GM18520 (cell line): ENCODE results near the gene TMEM121B.

Source experiments
- ATAC-seq: cut with Tn5 transposase; IDR thresholded peaks from one replicate; pipeline ENCODE4 v1.9.1; 2021; ENCODE audit not compliant: unreplicated experiment

Gene TMEM121B

DNA sequence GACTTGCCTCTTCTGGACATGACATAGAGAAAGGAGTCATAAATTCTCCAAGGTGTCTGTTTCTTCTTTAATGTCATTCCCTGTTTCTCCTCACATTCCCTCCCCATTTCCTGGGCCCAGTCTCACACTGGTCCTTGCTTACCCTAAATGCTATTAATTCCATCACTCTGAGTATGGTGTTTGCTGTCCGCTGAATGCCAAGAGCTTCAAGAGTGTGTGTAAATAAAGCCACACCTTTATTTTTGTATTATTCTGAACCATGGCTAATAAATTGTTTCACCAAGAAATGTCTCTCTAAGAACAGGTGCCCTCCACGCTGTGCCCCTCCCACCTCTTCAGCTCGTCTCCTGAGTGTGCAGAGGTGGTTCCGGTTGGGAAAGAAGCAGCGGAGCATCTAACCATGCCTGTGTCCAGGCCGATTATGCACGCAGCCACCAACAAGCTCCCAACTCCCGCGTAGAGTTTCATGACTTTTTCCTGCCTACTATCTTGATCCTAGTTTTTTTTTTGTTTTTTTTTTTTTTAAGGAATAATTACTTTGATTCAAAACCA lies 8.6 kb downstream of the TMEM121B start:
- ATAC-seq, result no peak

- no peak for ATAC-seq
Observed at GRCh38 chr22:17110791-17111550, 10.2 kb downstream of the TMEM121B start.

DNA sequence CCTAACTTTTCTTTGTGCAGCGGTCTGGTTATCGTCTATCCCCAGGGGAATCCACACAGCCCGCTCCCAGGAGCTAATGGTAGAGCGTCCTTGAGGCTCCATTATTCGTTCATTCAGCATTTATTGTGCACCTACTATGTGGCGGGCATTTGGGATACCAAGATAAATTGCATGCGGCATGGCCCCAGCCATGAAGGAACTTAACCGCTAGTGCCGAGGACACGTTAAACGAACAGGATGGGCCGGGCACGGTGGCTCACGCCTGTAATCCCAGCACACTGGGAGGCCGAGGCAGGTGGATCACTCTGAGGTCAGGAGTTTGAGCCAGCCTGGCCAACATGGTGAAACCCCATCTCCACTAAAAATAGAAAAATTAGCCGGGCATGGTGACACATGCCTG lies 11.2 kb downstream of the TMEM121B start:
- no peak for ATAC-seq

DNA sequence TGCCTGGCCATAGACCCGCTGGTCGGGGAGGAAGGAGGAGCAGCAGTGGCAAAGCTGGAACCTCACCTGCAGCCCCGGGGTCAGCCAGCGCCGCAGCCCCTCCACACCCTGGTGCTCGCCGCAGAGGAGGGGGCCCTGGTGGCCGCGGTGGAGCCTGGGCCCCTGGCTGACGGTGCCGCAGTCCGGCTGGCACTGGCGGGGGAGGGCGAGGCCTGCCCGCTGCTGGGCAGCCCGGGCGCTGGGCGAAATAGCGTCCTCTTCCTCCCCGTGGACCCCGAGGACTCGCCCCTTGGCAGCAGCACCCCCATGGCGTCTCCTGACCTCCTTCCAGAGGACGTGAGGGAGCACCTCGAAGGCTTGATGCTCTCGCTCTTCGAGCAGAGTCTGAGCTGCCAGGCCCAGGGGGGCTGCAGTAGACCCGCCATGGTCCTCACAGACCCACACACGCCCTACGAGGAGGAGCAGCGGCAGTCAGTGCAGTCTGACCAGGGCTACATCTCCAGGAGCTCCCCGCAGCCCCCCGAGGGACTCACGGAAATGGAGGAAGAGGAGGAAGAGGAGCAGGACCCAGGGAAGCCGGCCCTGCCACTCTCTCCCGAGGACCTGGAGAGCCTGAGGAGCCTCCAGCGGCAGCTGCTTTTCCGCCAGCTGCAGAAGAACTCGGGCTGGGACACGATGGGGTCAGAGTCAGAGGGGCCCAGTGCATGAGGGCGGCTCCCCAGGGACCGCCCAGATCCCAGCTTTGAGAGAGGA lies 11.9 kb downstream of the TMEM121B start:
- no peak for ATAC-seq

DNA sequence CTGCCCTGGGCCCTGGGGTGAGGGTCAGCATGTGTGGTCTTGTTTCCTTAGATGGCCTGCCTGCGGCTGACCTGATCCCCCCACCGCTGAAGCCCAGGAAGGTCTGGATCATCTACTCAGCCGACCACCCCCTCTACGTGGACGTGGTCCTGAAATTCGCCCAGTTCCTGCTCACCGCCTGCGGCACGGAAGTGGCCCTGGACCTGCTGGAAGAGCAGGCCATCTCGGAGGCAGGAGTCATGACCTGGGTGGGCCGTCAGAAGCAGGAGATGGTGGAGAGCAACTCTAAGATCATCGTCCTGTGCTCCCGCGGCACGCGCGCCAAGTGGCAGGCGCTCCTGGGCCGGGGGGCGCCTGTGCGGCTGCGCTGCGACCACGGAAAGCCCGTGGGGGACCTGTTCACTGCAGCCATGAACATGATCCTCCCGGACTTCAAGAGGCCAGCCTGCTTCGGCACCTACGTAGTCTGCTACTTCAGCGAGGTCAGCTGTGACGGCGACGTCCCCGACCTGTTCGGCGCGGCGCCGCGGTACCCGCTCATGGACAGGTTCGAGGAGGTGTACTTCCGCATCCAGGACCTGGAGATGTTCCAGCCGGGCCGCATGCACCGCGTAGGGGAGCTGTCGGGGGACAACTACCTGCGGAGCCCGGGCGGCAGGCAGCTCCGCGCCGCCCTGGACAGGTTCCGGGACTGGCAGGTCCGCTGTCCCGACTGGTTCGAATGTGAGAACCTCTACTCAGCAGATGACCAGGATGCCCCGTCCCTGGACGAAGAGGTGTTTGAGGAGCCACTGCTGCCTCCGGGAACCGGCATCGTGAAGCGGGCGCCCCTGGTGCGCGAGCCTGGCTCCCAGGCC lies 12.7 kb downstream of the TMEM121B start:
- no peak for ATAC-seq

DNA sequence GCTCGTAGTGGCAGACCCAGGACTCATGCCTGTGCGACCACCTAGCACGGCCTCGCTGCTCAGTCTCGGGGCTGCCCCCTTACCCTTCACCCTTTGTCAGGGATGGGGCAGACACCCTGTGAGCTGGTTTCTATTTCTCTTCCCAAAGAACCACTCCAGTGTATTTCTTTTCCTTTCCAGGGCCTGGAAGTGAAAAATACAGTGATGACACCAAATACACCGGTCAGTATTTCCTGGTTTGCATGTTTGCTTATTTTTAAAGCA lies 13.7 kb downstream of the TMEM121B start:
- no peak for ATAC-seq

GRCh38 chr22:17106785-17107546 lies 14.2 kb downstream of the TMEM121B start:
- no peak for ATAC-seq

DNA sequence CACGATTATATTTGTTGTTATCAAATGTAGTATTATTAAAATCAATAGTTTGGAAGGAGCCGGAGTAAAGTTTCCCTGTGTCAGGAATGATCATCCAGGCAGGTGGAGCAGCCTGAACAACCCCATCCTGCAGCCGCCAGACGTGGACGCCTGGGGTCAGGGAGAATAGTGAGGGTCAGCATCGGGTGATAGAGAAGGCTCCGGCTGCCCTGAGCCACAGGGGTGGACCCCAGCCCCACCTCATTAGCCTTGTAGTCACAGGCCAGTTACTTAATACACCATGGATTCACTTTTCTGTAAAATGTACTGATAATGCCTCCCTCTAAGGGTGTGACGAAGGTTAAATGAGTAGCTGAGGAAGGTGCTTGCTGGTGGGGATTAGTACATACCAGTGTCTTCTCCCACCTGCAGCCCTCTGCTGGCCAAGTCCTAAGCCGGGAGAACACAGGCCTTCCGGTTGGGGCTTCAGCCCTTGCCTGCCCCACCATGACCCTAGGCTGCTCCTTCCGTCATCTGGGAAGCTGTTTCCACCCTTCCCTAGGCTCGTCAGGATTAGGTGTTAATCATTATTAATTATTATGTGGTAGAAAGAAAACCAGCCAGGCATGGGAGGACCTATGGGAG lies 14.9 kb downstream of the TMEM121B start:
- ATAC-seq, result no peak

DNA sequence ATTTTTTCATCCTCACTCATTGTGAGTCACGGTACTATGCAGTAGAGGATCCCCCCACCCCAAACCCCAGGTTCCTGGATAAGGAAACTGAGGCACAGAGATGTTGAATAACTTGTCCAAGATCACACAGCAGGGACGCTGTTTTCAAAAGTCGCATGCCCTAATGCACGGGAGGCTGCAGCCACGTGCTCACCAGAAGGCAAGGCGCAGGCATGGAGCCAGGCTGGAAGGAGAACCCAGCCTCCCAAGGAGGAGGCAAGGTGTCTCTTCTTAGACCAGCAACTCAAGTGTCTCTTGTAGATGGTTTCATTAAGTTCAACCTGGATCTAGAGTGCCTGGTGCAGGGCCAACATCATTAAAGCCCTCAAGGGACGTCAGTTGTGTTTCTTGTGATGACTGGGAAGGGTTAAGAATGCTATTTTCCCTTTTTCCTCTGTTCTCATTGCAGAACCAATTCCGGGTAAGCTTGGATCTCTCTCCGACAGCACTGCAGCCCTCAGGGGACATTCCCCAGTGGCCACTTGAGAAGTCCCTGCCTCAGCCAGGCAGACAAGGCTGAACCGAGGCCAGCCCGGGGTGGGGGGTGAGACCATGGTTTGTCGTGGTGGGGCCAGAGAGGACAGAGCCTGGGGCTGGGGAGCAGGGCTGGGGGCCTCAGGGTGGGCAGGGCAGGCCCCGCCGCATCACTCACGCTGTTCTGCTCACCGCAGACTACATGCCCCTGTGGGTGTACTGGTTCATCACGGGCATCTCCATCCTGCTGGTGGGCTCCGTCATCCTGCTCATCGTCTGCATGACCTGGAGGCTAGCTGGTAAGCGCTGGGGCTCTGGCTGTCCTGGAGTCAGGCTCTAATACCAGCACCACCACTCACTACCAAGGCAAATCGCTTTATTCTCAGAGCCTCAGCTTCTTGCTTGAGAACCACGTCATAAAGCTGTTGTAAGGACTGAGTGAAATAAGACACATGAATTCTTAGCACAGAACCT lies 15.7 kb downstream of the TMEM121B start:
- ATAC-seq, result no peak

DNA sequence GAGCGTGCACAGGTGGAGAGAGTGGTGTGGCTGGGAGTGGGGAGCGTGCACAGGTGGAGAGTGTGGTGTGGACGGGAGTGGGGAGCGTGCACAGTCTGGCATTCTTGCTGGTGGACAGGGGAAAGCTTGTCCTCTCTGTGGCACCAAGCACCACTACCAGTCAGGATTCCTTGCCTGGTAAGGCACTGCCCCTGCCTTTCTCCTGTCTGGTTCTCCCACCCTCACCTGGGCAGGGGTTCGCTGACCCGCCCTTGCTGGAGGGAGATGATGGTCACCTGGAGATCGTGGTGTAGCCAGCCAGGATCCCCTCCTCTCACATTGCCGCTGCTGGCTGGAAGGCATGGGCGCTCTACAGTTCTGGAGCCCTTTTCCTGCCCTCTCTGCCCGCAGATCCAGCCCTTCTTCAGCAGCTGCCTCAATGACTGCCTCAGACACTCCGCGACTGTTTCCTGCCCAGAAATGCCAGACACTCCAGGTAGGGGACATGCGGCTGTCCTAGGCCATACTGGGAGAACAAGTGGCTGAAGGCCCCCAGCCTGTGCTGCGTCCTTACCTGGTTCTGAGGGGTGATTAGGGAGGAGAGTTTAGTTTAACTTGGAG lies 16.7 kb downstream of the TMEM121B start:
- no peak for ATAC-seq

DNA sequence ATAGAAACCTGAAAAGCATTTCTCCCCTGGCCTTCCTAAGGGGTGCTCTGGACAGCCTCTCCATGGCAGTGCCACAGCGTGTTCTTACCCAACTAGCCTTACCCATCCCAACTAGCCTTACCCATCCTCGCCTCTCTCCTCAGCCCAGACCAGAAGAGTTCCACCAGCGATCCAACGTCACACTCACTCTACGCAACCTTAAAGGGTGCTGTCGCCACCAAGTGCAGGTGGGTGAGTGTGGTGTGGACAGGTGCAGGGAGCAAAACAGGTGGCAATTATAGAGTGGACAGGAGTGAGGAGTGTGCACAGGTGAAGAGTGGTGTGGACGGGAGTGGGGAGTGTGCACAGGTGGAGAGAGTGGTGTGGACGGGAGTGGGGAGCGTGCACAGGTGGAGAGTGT lies 17.8 kb downstream of the TMEM121B start:
- ATAC-seq, result no peak

DNA sequence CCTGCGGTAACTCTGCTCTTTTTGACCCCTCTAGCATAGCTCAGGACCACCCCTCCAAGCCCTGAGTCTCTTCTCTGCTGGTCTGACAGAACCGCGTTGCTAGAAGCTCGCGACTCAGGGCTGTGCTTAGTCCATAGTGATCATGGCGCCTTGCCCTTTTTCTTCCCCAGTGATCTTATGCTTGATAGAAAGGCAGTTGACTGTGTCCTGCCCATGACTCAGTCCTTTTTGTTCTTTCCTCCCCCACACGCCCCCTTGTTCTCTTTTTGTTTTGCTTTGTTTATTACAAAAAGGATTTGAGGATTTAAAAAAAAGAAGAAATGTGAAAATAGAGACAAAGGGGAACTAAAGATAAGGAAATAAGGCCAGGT lies 18.9 kb downstream of the TMEM121B start:
- ATAC-seq, result no peak

DNA sequence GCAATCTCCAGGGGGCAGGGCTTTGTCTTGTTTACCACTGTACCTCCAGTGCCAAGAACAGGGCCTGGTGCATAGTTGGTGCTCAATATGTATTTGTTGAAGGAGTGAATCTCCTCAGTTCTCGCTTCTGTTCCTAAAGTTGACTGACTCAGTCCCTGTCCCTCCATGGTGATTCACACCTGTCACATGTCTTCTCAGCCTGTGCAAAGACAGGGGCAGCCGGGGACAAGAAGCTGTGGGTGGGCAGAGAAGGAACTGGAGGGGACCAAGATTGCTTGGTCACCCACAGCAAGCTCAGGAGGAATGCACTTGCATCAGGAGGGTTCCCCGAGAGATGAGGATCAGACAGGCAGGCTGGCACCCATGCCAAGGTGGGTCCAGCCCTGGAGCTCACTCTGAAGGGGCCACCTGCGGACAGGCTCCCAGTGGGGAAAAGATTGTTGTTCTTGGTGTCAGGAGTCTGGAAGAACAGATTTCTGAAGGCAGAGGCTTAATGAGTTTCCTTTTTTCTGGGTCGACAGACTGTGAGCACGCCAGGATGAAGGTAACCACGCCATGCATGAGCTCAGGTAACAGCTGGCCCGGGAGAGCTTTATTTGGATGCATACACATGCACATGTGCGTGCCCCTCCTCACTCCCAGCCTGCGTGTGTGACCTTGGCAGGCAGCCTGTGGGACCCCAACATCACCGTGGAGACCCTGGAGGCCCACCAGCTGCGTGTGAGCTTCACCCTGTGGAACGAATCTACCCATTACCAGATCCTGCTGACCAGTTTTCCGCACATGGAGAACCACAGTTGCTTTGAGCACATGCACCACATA lies 19.5 kb downstream of the TMEM121B start:
- ATAC-seq, result no peak

GRCh38 chr22:17100621-17101020 lies 20.5 kb downstream of the TMEM121B start:
- no peak for ATAC-seq

DNA sequence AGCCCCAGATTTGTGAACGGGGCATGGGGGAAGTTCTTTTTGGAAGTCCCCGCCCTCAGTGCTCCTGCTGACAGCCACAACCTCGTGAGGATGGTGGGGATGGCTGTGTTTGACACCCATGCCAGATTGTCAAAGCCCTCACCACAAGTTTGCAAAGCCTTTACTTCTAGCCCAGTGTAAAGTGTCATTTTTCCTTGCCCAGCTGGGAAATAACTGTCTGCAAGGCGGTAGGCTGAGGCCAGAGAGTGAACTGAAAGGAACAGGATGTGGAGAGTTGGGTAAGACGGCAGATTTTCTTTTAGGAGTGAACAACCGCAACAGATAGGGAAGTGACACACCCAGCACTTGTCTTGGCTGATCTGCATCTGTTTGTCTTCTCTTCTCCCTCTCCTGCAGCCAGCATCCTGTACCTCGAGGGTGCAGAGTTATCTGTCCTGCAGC lies 22.8 kb downstream of the TMEM121B start:
- no peak for ATAC-seq

GRCh38 chr22:17097701-17098100 lies 23.5 kb downstream of the TMEM121B start:
- no peak for ATAC-seq

GRCh38 chr22:17097062-17097461 lies 24.1 kb downstream of the TMEM121B start:
- ATAC-seq, result no peak

- no peak for ATAC-seq
Observed at GRCh38 chr22:17096071-17096470, 25.1 kb downstream of the TMEM121B start.
